ENCODE results near the gene BSN.

The BSN gene

GRCh38 chr3:49719214-49719884 is 165.1 kb downstream of the BSN start, which contains the start of gene AMIGO3:
Gene AMIGO3 (minus strand): TSS chr3:49719684. CDS start chr3:49719465, 219 bp downstream.
- DNase-seq = peak; percentile 39 to 77
